Activated CD8-positive, alpha-beta memory T cell treated with anti-CD3 and anti-CD28 coated beads, Interleukin-2, amount 10 ng/mL, durations not matched to agents 7 days and 5 days (primary cell): ENCODE measurements around the gene BSND. TPM values are rescaled to one million over a fixed set of nuclear protein-coding genes. Genes with fewer than 3 reads are reported as not detected.

ENCODE experiments used
- ATAC-seq: fragments of 150-1000 bp; cut with Tn5 transposase; one replicate; pipeline ENCODE4 v1.10.0; 2021; ENCODE audit warnings: moderate library complexity
- CTCF ChIA-PET: fragments of 350-600 bp; sonication (Branson Sonifier 250); formaldehyde crosslinking; loops from one replicate; lab custom pipeline; 2021; ENCODE audit warnings: antibody characterized with exemption; lab: Charles Lee
- DNase-seq: peaks from one replicate; pipeline ENCODE4 v3.0.0-alpha.2; 2020
- H3K27ac Mint-ChIP-seq: one replicate; pipeline ENCODE4 v1.8.0; 2021; ENCODE audit warnings: mild to moderate bottlenecking, mixed read lengths
- H3K27me3 Mint-ChIP-seq: one replicate; pipeline ENCODE4 v1.8.0; 2021; ENCODE audit warnings: mixed read lengths
- H3K36me3 Mint-ChIP-seq: one replicate; pipeline ENCODE4 v1.8.0; 2021; ENCODE audit warnings: mild to moderate bottlenecking, mixed read lengths
- H3K4me1 Mint-ChIP-seq: one replicate; pipeline ENCODE4 v1.8.0; 2021; ENCODE audit warnings: mixed read lengths
- H3K4me3 Mint-ChIP-seq: one replicate; pipeline ENCODE4 v1.8.0; 2021; ENCODE audit warnings: mild to moderate bottlenecking, moderate library complexity, mixed read lengths
- H3K9me3 Mint-ChIP-seq: one replicate; pipeline ENCODE4 v1.8.0; 2022; ENCODE audit warnings: low read depth, mixed read lengths
- total RNA-seq, 2 experiments: library from RNA; stranded (reverse); gene quantifications; one replicate each; pipeline ENCODE4 v1.2.3, GENCODE V29; 2021

BSND gene
- total RNA-seq, 2 experiments from 2014 or later = 0.07 to 0.12 TPM

DNA sequence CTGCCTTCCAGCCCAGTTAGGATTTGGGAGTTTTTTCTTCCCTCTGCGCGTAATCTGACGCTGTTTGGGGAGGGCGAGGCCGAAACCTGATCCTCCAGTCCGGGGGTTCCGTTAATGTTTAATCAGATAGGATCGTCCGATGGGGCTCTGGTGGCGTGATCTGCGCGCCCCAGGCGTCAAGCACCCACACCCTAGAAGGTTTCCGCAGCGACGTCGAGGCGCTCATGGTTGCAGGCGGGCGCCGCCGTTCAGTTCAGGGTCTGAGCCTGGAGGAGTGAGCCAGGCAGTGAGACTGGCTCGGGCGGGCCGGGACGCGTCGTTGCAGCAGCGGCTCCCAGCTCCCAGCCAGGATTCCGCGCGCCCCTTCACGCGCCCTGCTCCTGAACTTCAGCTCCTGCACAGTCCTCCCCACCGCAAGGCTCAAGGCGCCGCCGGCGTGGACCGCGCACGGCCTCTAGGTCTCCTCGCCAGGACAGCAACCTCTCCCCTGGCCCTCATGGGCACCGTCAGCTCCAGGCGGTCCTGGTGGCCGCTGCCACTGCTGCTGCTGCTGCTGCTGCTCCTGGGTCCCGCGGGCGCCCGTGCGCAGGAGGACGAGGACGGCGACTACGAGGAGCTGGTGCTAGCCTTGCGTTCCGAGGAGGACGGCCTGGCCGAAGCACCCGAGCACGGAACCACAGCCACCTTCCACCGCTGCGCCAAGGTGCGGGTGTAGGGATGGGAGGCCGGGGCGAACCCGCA, 40.8 kb downstream of the BSND start, which contains the start of gene PCSK9:
Gene PCSK9, plus strand, starts transcription at position 207 of the 741 bp plus-strand sequence. Its CDS starts 290 bp downstream, at position 497.
- ATAC-seq (peak; percentile 27), DNase-seq (no peak)
- no peaks in the 10 kb centered on the region for H3K9me3 Mint-ChIP-seq
- no peak within 1 kb of the TSS for H3K27ac Mint-ChIP-seq
- peaks cover 77% of the 10 kb centered on the region for H3K27me3 Mint-ChIP-seq
- H3K36me3 Mint-ChIP-seq = no peaks in the 10 kb centered on the region
- CTCF ChIA-PET = no interaction called here
- no peaks in the 10 kb centered on the region for H3K4me1 Mint-ChIP-seq
- H3K4me3 Mint-ChIP-seq = no peak within 1 kb of the TSS

DNA sequence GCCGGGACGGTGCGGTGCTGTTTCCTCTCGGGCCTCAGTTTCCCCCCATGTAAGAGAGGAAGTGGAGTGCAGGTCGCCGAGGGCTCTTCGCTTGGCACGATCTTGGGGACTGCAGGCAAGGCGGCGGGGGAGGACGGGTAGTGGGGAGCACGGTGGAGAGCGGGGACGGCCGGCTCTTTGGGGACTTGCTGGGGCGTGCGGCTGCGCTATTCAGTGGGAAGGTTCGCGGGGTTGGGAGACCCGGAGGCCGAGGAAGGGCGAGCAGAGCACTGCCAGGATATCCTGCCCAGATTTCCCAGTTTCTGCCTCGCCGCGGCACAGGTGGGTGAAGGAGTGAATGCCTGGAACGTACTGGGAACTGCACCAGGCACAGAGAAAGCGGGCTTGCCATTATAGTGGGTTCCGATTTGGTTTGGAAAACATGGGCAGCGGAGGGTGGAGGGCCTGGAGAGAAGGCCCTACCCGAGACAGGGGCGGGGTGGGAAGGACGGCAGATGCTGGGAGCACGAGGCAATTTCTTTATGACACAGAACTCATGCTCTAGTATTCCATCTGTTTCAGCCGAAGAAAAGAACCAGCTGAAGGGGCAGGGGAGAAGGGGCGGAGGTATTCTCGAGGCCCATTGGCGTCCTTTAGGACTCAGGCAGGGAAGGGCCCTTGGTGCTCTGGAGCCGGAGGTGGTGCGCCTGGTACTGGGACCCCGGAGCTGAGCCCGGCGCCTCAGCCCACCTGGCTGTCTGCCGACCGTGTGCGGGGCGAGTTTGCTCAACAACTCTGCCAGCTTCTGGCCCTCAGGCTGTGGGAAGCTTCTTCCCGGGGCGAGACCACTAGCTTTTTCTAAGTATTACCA, 41.6 kb downstream of the BSND start:
- DNase-seq = no peak
- Mint-ChIP-seq H3K27me3 (peaks cover 73% of the 10 kb centered on the region), H3K27ac (no peak overlapping the region), H3K4me1 (no peaks in the 10 kb centered on the region), H3K4me3 (no peak overlapping the region), H3K36me3 (no peaks in the 10 kb centered on the region), H3K9me3 (no peaks in the 10 kb centered on the region)
- ATAC-seq = no peak
- CTCF ChIA-PET = interaction anchor here (0.8 kb wide), 1 partner anchor 94 kb away, joined by 3 read pairs; no protein-coding TSS in a partner anchor

DNA sequence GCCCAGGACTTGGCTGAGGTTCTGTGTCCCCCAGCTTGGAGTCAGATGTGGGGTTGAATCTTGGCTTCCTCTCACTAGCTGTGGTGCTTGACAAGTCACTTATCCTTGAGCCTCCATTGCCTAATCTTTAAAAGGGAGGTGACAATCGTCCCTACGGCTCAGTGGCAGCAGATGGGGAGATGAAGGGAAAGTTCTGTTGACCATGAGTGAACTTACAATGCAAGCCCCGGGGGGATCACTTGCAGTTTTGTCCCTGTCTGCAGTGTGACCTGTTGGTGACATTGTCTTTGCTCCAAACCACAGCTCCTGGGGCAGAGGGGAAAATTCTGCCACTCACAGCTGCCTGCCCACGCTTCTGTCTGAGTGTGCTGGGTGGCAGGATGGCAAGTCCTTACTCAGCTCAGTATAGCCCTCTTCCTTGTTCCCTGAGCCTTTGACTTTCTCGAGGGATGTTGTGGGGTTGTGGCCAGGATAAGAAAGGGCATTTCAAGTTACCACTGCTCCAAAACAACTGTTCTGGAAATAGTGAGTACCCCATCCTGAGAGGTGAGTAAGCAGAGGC, 42.3 kb downstream of the BSND start:
- Mint-ChIP-seq H3K9me3 (no peaks in the 10 kb centered on the region), H3K27me3 (peaks cover 68% of the 10 kb centered on the region), H3K4me1 (no peaks in the 10 kb centered on the region), H3K36me3 (no peaks in the 10 kb centered on the region), H3K4me3 (no peak overlapping the region), H3K27ac (no peak overlapping the region)
- ATAC-seq (no peak), DNase-seq (no peak)
- CTCF ChIA-PET = interaction anchor here (0.8 kb wide), 1 partner anchor 95 kb away, joined by 3 read pairs; no protein-coding TSS in a partner anchor

DNA sequence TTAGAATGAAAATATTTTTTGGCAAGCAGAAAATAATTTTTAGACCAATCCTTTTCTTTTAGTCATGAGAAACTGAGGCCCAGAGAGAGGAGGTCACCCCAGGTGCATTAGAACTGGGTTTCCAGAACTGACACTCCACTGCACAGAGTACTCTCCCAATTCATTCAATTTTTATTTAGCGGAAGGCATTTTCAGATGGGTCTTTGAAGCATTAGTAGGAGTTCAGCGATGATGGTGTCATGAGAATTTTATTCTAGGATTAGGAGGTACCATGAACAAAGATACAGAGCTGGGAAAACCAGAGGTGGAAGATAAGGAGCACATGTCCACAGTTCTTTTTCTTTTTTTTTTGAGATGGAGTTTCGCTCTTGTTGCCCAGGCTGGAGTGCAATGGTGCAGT, 42.9 kb downstream of the BSND start:
- DNase-seq = no peak
- no peak overlapping the region for H3K4me3 Mint-ChIP-seq
- H3K4me1 Mint-ChIP-seq = no peaks in the 10 kb centered on the region
- CTCF ChIA-PET = no interaction called here
- no peaks in the 10 kb centered on the region for H3K9me3 Mint-ChIP-seq
- no peak for ATAC-seq
- H3K36me3 Mint-ChIP-seq = no peaks in the 10 kb centered on the region
- H3K27ac Mint-ChIP-seq = no peak overlapping the region
- peaks cover 63% of the 10 kb centered on the region for H3K27me3 Mint-ChIP-seq

DNA sequence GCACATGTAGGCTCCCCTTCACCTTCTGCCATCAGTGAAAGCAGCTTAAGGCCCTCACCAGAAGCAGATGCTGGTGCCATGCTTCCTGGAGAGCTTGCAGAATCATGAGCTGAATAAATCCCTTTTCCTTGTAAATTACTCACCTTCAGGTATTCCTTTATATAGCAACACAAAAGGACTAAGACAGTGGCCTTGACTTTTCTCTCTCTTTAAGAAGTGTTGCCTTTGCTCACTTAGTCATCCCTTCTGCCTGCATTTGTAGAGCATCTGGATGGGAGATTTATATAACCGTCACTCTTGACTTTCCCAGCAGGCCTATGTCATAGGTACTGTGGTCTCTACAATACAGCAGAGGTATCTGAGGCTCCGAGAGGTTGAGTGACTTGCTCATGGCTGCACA, 44.3 kb downstream of the BSND start:
- DNase-seq (no peak), ATAC-seq (no peak)
- no peak overlapping the region for H3K4me3 Mint-ChIP-seq
- no peak overlapping the region for H3K27ac Mint-ChIP-seq
- no peaks in the 10 kb centered on the region for H3K36me3 Mint-ChIP-seq
- H3K9me3 Mint-ChIP-seq = no peaks in the 10 kb centered on the region
- H3K27me3 Mint-ChIP-seq = peaks cover 52% of the 10 kb centered on the region
- CTCF ChIA-PET = no interaction called here
- H3K4me1 Mint-ChIP-seq = no peaks in the 10 kb centered on the region

DNA sequence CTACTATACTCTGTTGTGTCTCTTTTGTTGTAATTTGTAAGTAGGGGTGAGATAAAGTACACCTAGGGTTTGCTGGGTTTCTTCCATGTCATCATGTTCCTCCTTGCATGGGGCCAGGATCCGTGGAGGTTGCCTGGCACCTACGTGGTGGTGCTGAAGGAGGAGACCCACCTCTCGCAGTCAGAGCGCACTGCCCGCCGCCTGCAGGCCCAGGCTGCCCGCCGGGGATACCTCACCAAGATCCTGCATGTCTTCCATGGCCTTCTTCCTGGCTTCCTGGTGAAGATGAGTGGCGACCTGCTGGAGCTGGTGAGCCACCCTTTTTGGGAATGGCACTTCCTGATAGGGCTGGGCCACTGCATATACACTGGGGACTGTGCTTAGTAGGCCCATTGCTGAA, 45.0 kb downstream of the BSND start:
- Mint-ChIP-seq H3K4me3 (no peak overlapping the region), H3K4me1 (no peaks in the 10 kb centered on the region), H3K36me3 (no peaks in the 10 kb centered on the region), H3K27me3 (peaks cover 45% of the 10 kb centered on the region), H3K9me3 (no peaks in the 10 kb centered on the region), H3K27ac (no peak overlapping the region)
- CTCF ChIA-PET = no interaction called here
- no peak for DNase-seq
- no peak for ATAC-seq

DNA sequence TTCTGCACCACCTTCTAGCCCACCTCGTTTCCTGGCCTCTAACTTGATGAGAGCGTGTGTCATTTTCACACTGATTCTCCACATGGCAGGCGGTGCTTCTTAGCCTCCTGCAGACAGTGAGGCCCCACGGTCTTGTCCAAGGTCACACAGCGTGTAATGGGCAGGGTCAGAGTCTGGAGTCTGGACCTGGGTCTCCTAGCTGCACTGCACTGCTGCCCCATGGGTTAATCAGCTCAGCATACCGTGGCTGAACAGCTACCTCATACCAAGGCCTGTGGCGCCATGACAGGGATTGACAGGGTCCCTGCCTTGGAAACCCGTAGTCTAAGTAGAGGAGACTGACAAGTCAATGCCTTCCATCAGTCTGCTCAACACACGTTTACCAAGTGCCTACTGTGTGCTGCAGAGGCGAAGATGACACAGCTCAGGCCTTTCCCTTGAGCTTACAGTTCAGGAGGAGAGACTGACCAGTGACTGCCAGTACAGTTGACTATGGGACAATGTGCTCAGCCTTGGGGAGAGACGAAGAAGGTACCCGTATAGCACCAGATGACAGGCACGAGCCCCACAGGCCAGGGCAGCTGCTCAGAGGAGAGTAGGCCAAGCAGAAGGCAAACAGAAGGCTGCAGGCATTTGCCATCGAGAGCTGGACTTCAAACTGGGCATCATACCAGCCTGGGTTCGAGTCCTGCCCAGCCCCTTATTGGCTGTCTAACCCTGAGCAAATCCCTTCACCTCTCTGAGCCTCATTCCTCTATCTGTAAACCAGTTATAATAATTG, 46.1 kb downstream of the BSND start:
- Mint-ChIP-seq H3K27ac (no peak overlapping the region), H3K27me3 (peaks cover 35% of the 10 kb centered on the region), H3K9me3 (no peaks in the 10 kb centered on the region), H3K4me3 (no peak overlapping the region), H3K36me3 (no peaks in the 10 kb centered on the region), H3K4me1 (no peaks in the 10 kb centered on the region)
- CTCF ChIA-PET = interaction anchor here (1.4 kb wide), 1 partner anchor 23 kb away, joined by 3 read pairs; no protein-coding TSS in a partner anchor
- no peak for DNase-seq
- ATAC-seq = no peak

DNA sequence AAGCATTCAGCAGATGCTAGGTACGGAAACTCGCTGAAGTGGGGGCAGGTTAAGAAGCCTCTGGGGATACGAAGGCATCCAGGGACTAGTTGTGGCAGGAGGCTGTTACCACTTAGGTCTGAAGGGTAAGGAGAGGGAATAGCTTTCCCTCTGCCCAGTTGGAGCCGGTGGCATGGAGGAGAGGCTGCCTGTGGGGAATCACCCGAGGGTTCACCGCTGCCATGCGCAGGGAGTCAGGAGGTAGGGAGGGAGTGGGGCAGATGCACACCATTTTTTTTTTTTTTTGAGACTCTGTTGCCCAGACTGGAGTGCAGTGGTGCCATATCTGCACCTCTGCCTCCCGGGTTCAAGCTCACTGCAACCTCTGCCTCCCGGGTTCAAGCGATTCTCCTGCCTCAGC, 46.7 kb downstream of the BSND start:
- CTCF ChIA-PET = interaction anchor here (1.4 kb wide), 1 partner anchor 23 kb away, joined by 3 read pairs; no protein-coding TSS in a partner anchor
- Mint-ChIP-seq H3K27ac (no peak overlapping the region), H3K27me3 (peaks cover 28% of the 10 kb centered on the region), H3K36me3 (no peaks in the 10 kb centered on the region), H3K4me1 (no peaks in the 10 kb centered on the region), H3K9me3 (no peaks in the 10 kb centered on the region), H3K4me3 (no peak overlapping the region)
- ATAC-seq = no peak
- DNase-seq = no peak

DNA sequence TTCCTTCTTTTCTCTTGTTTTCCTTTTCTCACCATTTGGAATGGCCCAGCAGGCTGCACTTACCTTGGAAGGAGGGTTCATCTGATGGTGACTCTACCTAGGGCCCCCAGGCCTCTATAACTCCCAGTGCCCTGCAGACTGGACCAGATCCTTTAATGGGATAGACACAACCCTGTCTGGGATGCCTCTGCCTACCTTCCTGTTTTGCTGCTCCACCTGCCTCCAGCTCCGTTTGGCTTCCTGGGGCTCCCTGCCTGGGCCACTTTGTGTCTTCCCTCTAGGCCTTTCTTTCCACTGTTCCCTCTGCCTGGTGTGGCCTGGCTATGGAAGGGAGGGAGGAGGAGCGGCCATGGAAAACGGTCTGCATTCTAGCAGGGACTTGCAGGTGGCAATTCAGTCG, 48.1 kb downstream of the BSND start:
- CTCF ChIA-PET = no interaction called here
- peaks cover 15% of the 10 kb centered on the region for H3K27me3 Mint-ChIP-seq
- DNase-seq = no peak
- H3K36me3 Mint-ChIP-seq = no peaks in the 10 kb centered on the region
- H3K27ac Mint-ChIP-seq = no peak overlapping the region
- ATAC-seq = no peak
- H3K4me1 Mint-ChIP-seq = no peaks in the 10 kb centered on the region
- H3K9me3 Mint-ChIP-seq = no peaks in the 10 kb centered on the region
- no peak overlapping the region for H3K4me3 Mint-ChIP-seq

DNA sequence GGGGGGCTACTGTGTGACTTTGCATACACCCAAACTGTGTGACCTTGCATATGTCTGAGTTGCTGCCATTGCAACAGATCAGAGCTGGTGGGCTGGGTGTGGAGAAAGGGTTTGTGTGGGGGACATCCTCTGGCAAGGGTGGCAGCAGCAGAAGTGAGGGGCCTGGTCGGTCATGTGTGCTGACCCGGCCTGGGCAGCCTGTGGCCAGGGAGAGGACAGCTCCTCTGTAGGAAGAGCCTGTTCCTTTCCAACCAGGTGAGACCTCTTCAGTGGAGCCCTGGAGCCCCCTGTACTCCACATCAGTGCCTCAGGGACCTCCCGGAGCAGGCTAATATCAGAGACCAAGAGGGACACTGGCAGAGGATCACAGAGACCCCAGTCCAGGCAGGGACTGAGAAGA, 48.9 kb downstream of the BSND start:
- no peaks in the 10 kb centered on the region for H3K9me3 Mint-ChIP-seq
- CTCF ChIA-PET = no interaction called here
- H3K27ac Mint-ChIP-seq = no peak overlapping the region
- H3K36me3 Mint-ChIP-seq = no peaks in the 10 kb centered on the region
- no peak for DNase-seq
- no peak for ATAC-seq
- peaks cover 8% of the 10 kb centered on the region for H3K27me3 Mint-ChIP-seq
- H3K4me1 Mint-ChIP-seq = no peaks in the 10 kb centered on the region
- H3K4me3 Mint-ChIP-seq = no peak overlapping the region

DNA sequence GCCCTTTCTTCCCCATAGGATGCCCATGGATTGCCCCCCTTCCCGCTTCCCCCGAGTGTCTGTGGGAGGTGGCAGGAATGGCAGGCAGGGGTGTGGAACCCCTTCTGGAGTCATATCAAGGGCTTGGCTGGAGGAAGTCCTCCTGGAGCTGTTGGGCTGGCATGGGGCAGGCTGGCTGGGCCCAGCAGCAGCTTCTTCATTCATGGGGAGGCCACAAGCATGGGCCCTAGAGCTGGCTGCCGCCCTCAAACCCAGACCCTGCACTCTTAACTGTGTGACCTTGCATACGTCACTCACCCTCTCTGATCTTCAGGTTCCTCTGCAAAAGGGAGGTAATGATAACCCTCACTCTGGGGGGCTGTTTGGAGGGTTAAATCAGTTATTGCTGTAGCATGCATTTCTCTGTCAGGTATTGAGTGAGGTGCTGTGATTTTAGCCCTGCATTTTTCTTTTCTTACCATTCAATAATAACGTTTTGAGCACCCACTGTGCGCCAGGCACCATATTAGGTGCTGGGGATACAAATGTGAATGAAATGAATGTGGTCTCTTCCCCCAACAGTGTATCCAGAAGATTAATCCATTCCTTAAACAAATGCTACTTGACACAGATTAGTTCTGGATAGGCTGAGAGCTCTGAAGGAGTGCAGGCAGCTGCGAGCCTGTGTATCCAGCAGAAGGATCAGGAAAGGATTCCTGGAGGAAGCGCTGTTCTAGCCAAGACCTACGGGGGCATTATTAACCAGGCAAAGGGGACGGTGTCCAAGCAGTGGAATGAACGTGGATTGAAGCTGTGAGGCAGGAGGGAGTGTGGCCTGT, 49.9 kb downstream of the BSND start:
- CTCF ChIA-PET = no interaction called here
- no peaks in the 10 kb centered on the region for H3K4me1 Mint-ChIP-seq

DNA sequence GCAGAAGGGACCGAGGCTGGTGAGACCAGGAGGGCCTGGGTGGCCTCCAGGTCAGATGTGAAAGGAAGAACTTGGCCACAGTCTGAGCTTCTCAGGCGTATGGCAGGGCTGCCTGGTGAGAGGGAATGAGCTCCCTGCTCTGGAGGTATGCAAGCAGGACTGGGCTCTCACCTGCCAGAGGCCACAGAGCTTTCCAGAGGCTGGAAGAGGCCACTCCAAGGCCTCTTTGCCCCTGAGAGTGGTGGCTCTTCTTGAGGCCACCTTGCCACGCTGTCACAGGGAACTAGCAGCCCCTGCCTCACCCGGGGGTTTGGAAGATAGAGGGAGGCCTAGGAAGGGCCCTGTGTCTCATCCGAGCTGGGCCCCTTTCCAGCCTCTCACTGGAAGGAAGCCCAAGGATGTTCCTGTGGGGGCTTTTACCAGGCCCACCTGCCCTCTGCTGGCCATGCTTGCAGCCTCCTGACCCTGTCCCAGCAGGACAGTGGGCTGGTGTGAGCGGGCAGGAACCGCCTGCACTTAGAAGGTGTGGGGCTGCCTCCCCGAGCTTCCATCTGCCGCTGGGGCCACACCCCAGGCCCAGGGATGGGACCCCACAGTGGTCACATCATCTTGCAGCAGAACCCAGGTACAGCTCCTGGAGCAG, 50.7 kb downstream of the BSND start:
- no peak for DNase-seq
- H3K27me3 Mint-ChIP-seq = peaks cover 5% of the 10 kb centered on the region
- H3K4me3 Mint-ChIP-seq = no peak overlapping the region
- CTCF ChIA-PET = no interaction called here
- no peak overlapping the region for H3K27ac Mint-ChIP-seq
- ATAC-seq = no peak
- H3K9me3 Mint-ChIP-seq = no peaks in the 10 kb centered on the region
- no peaks in the 10 kb centered on the region for H3K36me3 Mint-ChIP-seq
- H3K4me1 Mint-ChIP-seq = no peaks in the 10 kb centered on the region

More for the DNA sequence above, 49.9 kb downstream of the BSND start:
- DNase-seq (no peak), ATAC-seq (no peak)
- Mint-ChIP-seq H3K36me3 (no peaks in the 10 kb centered on the region), H3K9me3 (no peaks in the 10 kb centered on the region), H3K27ac (no peak overlapping the region), H3K4me3 (no peak overlapping the region), H3K27me3 (peaks cover 5% of the 10 kb centered on the region)
